ENCODE measurements around the gene MAPK1.

GRCh38 chr22:21764038-21764804, 103.2 kb downstream of the MAPK1 start:
- TF ChIP-seq CTCF (conservative IDR thresholded peaks at IDR 0.05) (no peak), ZFX (IDR thresholded peaks at IDR 0.05) (no peak)
